ENCODE measurements around the gene PRR35.

The PRR35 gene

DNA sequence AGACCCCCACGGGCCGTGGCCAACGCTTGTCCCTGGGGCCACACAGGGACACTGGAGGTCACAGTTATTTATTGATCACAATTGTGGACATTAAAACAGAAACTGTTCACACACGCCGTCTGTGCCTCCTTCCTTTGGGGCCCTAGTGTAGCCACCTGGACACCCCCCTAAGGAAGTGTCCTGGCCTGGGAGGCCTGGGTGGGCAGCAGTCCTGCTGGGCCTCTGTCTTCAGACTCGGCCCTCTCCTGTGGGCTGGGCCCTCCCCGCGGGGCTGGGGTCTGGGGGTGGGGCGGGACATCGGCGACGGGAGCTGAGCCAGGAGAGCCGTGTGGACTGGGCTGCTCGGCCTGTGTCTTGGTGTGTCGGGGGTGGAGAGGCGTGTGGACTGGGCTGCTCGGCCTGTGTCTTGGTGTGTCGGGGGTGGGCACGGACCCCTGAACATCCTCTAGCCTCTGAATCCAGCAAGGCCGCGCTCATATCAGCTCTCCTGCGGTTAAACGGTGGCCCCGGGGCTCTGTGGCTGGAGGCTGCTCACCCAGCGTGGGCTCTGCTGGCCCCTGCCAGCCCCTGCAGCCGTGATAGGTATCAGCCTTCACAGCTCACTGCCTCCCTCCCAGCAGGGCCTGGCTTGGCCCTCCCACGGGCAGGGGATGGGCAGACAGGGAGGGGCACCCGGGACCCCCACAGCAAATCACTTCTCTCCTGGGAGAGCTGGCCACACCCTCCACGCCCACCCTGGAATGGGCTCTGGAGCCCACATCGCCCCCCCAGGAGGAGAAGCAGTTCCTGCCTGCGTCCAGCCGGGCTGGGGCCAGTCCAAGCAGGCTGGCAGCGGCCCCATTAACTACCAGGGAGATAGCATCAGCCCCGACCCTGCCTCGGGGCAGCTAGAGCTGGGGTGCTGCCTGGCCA is 5.5 kb downstream of the PRR35 start:
- no peak for DNase-seq

DNA sequence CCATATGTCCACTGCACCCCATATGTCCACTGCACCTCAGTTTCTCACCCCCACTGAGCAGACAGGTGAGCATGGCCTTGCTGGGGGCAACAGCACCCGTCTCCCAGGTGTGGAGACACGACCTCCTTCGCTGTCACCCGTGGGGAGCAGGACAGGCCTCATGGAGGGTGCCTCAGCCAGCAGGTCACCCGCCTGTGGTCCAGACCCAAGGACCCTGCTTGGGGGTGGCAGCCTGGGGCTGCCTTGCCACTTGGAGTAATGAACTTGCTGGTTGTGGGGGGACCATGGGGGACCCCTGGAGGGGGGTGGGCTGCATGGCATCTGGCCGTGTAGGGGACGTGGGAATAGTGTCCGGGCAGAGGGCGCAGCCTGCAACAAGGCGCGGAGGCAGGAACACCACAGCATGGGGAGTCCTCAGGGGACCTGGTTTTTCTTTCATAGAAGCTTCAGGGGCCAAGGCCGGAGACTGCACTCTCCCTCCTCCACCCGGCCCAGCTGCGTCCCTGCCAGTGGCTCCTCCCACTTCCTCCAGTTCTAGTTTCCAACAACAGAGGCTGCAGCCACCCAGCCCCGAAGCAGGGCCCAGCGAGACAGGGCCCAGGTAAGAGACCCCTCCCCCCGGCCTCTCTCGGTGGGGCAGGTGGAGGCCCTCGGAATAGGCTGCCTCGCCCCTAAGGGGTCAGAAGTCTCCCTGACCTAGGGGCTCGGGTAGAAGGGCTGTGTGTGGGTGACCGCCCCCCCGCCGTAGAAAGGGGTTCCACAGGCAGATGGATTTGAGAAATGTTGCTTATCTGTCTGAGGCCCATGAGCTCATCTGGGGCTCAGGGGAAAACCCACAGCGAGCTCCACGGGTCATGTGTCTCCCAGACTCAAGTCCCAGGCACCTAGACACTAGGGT is 6.5 kb downstream of the PRR35 start, which contains the start of gene NHLRC4:
NHLRC4 (plus strand) TSS at position 531 of the 898 bp plus-strand sequence. CDS start 1,043 bp downstream, outside the sequence.
- peak; percentile 52 to 60 for DNase-seq

- no peak for DNase-seq
Measured at GRCh38 chr16:567373-568256, 7.4 kb downstream of the PRR35 start.

- no peak for DNase-seq
Measured at GRCh38 chr16:568401-569258, 8.4 kb downstream of the PRR35 start.

DNA sequence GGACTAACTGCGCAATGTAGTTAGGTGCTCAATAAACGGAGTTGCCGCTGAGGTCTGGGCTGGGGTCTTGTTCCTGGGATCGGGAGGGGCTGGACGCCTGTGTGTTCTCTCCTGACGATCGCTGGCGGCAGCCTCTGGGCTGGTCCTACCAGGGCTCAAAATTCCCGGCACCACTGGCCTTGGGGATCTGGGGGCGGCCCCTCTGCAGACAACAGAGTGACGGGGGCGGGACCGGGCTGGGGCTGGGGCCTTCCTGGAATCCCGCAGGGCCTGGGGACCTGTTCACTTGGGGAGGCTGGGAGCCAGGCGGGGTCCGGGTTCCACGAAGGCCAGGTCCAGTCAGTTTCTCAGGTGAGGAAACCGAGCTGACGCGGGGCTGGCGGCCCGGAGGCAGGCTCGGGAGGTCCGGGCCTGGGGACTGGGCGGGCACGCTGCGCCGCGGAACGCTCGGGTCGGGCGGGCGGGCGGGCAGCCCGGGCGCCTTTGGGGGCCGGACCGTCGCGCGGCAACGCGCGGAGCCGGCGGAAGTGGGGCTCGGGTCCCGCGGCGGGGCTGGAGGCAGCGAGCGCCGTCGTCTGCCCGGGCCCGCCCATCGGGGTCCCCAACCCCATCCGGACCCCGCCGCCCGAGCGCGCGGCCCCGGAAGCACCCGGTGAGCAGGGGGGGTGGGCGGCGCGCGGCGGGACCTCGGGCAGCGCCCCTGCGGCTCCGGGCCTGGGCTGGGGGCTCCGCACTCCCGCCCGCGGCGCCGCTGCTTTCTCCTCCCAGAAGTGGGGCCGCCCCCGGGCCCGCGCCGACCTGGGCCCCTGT is 9.5 kb downstream of the PRR35 start, which contains the start of gene PIGQ:
PIGQ (plus strand) TSS at position 524 of the 810 bp plus-strand sequence. CDS start 4,107 bp downstream, outside the sequence.
- DNase-seq = peak; percentile 67 to 77

GRCh38 chr16:572865-573650 is 12.9 kb downstream of the PRR35 start:
- DNase-seq = no peak

- DNase-seq = no peak
Measured at GRCh38 chr16:574021-574760, 14.0 kb downstream of the PRR35 start.

GRCh38 chr16:575354-576196 is 15.4 kb downstream of the PRR35 start:
- no peak for DNase-seq

- no peak for DNase-seq
Measured at GRCh38 chr16:576197-576822, 16.1 kb downstream of the PRR35 start.

DNA sequence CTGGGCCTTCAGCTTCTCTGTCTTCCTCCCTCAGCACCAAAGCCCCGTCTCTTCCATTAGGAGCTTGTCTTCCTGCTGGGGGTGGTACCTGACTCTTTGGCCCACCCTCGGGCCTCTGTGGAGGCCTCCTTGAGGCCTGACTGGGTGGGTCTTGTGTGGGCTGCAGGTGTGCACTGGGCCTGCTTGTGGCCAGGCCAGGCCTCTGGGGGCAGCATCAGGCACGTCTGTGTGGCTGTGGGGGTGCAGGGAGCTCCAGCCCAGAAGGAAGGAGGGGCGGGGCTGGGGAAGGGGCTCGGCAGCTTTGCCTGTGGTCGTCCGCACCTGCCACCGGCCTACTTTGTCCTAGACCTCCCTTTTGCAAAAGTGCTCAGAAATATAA is 16.6 kb downstream of the PRR35 start:
- DNase-seq = no peak

- no peak for DNase-seq
Measured at GRCh38 chr16:577796-578195, 17.6 kb downstream of the PRR35 start.

- DNase-seq = no peak
Measured at GRCh38 chr16:578232-578869, 18.2 kb downstream of the PRR35 start.

GRCh38 chr16:578870-579405 is 18.7 kb downstream of the PRR35 start:
- DNase-seq = peak; percentile 72 to 73

- DNase-seq = no peak
Measured at GRCh38 chr16:580141-580945, 20.1 kb downstream of the PRR35 start.

GRCh38 chr16:580946-581498 is 20.8 kb downstream of the PRR35 start:
- DNase-seq = no peak
